ENCODE results near the gene SEZ6L.

SEZ6L gene

DNA sequence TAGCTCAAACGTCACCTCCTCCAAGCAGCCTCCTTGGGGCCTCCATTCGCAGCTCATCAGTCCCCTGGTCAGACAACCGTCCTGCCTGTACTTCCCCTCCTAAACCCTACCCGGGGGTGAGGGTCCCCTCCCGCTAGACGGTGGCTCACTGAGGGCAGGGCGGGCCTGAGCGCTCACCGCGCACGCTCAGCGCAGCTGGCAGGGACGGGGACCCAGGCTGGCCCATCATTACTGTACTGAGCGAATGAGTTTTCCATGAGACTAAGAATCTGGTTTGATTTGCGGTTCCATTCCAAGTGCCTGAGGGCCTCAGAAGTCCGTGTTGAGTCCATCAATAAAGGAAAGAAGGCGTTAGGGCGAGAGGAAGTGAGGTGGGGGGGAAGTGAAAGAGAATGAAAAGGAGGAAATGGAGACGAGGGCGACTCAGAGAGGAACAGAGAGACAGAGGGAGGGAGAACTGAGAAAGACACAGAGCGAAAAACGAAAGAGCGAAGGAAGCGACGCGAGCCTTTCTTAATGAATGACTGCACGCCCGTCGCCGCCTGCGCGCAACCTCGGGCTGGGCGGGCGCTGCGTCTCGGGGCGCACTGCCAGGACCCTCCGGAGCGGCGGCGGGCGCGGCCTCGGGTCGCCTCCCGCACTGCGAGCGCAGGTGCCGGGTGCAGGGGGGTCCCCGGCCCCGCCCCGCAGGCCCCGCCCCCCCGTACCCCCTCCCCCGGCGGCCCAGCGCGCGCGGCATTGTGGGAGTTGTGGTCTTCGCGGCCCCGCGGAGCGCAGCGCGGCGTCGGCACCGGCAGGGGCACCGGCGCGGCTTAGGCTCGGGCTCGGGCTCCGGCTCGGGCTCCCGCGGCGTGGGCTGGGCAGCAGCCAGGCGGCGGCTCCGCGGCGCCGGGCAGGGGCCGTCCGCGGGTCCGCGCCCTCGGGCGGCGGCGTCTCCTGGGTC lies 259.5 kb downstream of the SEZ6L start, which contains the start of gene ASPHD2:
Gene ASPHD2, plus strand, starts transcription at position 746 of the 943 bp plus-strand sequence. CDS start 4,356 bp downstream, outside the sequence.
- DNase-seq (ENCODE audit: low read depth in 2 of 2): peak; percentile 55 to 57

DNA sequence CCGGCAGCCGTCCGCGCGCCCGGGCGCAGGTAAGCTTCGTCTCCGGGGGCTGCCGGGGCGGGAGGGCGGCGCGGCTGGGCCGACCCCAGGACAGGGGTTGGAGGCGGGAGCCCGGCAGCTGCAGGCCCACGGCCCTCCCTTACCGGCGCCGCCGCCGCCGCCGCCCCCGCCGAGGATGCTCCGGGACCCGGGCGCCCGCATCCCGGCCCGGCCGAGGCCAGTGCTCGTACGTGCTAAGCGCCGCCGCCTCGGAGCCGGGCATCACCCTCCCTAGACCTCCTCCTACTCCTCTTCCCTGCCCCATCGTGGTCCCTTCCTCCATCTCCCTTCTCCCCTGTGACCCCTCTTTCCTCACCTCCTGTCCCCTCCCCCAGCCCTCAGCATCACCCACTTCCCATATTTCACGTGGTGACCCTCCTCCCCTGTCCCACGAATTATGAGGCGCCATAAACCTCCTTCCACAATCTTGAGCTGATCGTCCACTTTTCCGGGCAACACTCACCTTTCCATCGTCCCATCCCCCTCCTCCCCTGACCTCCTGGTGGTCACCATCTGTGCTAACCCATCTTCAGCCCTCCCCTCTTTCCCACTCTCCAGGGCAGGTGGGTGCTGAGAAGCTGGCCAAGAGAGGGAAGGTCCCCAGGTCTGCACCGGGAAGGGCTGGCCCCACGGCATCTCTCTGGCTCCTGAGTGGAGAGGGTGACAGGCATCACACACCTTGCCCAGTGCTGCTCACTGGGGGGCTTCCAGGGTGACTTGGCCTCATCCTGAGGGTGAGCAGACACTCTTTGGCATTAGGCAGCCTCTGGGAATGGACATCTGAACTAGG lies 260.4 kb downstream of the SEZ6L start:
- no peak for DNase-seq (ENCODE audit: low read depth in 2 of 2)

GRCh38 chr22:26430600-26430999 lies 261.3 kb downstream of the SEZ6L start:
- DNase-seq (ENCODE audit: low read depth in 2 of 2): no peak

GRCh38 chr22:26431261-26431995 lies 262.2 kb downstream of the SEZ6L start:
- DNase-seq (ENCODE audit: low read depth in 2 of 2): no peak

- DNase-seq (ENCODE audit: low read depth in 2 of 2): no peak
Measured at GRCh38 chr22:26432619-26433311, 263.5 kb downstream of the SEZ6L start.

Data from stimulated activated CD4-positive, alpha-beta T cell treated with anti-CD3 and anti-CD28 coated beads, Interleukin-12 subunit alpha, Interleukin-12 subunit beta, amount 100 ng/mL, for 24 hours (primary cell).